Measurements from ENCODE around the gene SUMF1.

Gene SUMF1

GRCh38 chr3:4397466-4397865 lies 69.6 kb downstream of the SUMF1 start:
- Histone ChIP-seq H3K4me3 (ENCODE audit: low read depth, low read length, poor library complexity, severe bottlenecking) (no peak overlapping the region), H3K4me1 (ENCODE audit: insufficient read depth, low read length, severe bottlenecking) (no peaks in the 10 kb centered on the region), H3K79me2 (ENCODE audit: insufficient read depth, low read length) (no peaks in the 10 kb centered on the region), H2AFZ (ENCODE audit: low read length) (no peak overlapping the region), H3K4me2 (ENCODE audit: low read length) (no peak overlapping the region), H3K9me3 (ENCODE audit: low read length) (no peaks in the 10 kb centered on the region), H3K27ac (ENCODE audit: low read depth, low read length, poor library complexity, severe bottlenecking) (no peak overlapping the region), H3K27me3 (ENCODE audit: insufficient read depth, low read length) (no peaks in the 10 kb centered on the region), H3K9ac (ENCODE audit: low read length) (no peak overlapping the region), H4K20me1 (ENCODE audit: insufficient read depth, low read length) (no peaks in the 10 kb centered on the region), H3K36me3 (ENCODE audit: insufficient read depth, low read length) (no peaks in the 10 kb centered on the region), H3K9me2 (ENCODE audit: low read depth, low read length) (no peaks in the 10 kb centered on the region), H3F3A (ENCODE audit: insufficient read depth, low read length) (no peaks in the 10 kb centered on the region)
- TF ChIP-seq EZH2 (IDR thresholded peaks at IDR 0.05; ENCODE audit: borderline replicate concordance, low read length) (no peak), CTCF (IDR thresholded peaks at IDR 0.05; ENCODE audit: low read length) (no peak)

GRCh38 chr3:4396542-4396941 lies 70.5 kb downstream of the SUMF1 start:
- Histone ChIP-seq H3K4me2 (ENCODE audit: low read length) (no peak overlapping the region), H3K9me2 (ENCODE audit: low read depth, low read length) (no peaks in the 10 kb centered on the region), H2AFZ (ENCODE audit: low read length) (no peak overlapping the region), H3K4me3 (ENCODE audit: low read depth, low read length, poor library complexity, severe bottlenecking) (no peak overlapping the region), H3K9me3 (ENCODE audit: low read length) (no peaks in the 10 kb centered on the region), H3F3A (ENCODE audit: insufficient read depth, low read length) (no peaks in the 10 kb centered on the region), H3K9ac (ENCODE audit: low read length) (no peak overlapping the region), H3K36me3 (ENCODE audit: insufficient read depth, low read length) (no peaks in the 10 kb centered on the region), H3K27ac (ENCODE audit: low read depth, low read length, poor library complexity, severe bottlenecking) (no peak overlapping the region), H3K4me1 (ENCODE audit: insufficient read depth, low read length, severe bottlenecking) (no peaks in the 10 kb centered on the region), H3K27me3 (ENCODE audit: insufficient read depth, low read length) (no peaks in the 10 kb centered on the region), H4K20me1 (ENCODE audit: insufficient read depth, low read length) (no peaks in the 10 kb centered on the region), H3K79me2 (ENCODE audit: insufficient read depth, low read length) (no peaks in the 10 kb centered on the region)
- no peak for TF ChIP-seq CTCF (IDR thresholded peaks at IDR 0.05; ENCODE audit: low read length)
- no peak for TF ChIP-seq EZH2 (IDR thresholded peaks at IDR 0.05; ENCODE audit: borderline replicate concordance, low read length)

- no peak overlapping the region for H3K4me3 ChIP-seq (ENCODE audit: low read depth, low read length, poor library complexity, severe bottlenecking)
- no peaks in the 10 kb centered on the region for H3K4me1 ChIP-seq (ENCODE audit: insufficient read depth, low read length, severe bottlenecking)
- H3K27me3 ChIP-seq (ENCODE audit: insufficient read depth, low read length) = no peaks in the 10 kb centered on the region
- H3K36me3 ChIP-seq (ENCODE audit: insufficient read depth, low read length) = no peaks in the 10 kb centered on the region
- H3K27ac ChIP-seq (ENCODE audit: low read depth, low read length, poor library complexity, severe bottlenecking) = no peak overlapping the region
- H3K4me2 ChIP-seq (ENCODE audit: low read length) = no peak overlapping the region
- no peak overlapping the region for H2AFZ ChIP-seq (ENCODE audit: low read length)
- no peak overlapping the region for H3K9ac ChIP-seq (ENCODE audit: low read length)
- no peaks in the 10 kb centered on the region for H3F3A ChIP-seq (ENCODE audit: insufficient read depth, low read length)
- TF ChIP-seq CTCF (IDR thresholded peaks at IDR 0.05; ENCODE audit: low read length) (no peak), EZH2 (IDR thresholded peaks at IDR 0.05; ENCODE audit: borderline replicate concordance, low read length) (no peak)
- H3K79me2 ChIP-seq (ENCODE audit: insufficient read depth, low read length) = no peaks in the 10 kb centered on the region
- H4K20me1 ChIP-seq (ENCODE audit: insufficient read depth, low read length) = no peaks in the 10 kb centered on the region
- H3K9me2 ChIP-seq (ENCODE audit: low read depth, low read length) = no peaks in the 10 kb centered on the region
- H3K9me3 ChIP-seq (ENCODE audit: low read length) = no peaks in the 10 kb centered on the region
These were observed 71.1 kb downstream of the SUMF1 start for GRCh38 chr3:4396006-4396405.

All from OCI-LY1 (cell line).